Neural progenitor cell (in vitro differentiated cells): ENCODE results near the gene CPA3. TPM values are rescaled to one million over a fixed set of nuclear protein-coding genes. Genes with fewer than 3 reads are reported as not detected.

Experiments used
- DNase-seq: peaks from one replicate; pipeline ENCODE4 v3.0.0-alpha.2; 2016; ENCODE audit warnings: low spot score
- H2AFZ ChIP-seq: fragments of 200-600 bp; sonication (generic); replicated peaks from 2 replicates; pipeline ENCODE4 v1.6.1; 2016; ENCODE audit warnings: antibody characterized with exemption
- H3F3A ChIP-seq: fragments of 200-600 bp; sonication (generic); 2 replicates; pipeline ENCODE4 v1.6.1; 2016; ENCODE audit warnings: antibody characterized with exemption, low read depth
- H3K27ac ChIP-seq: fragments of 200-600 bp; sonication (generic); 2 replicates; pipeline ENCODE4 v1.5.1; 2016; ENCODE audit warnings: mild to moderate bottlenecking
- H3K27me3 ChIP-seq: fragments of 200-600 bp; sonication (generic); 2 replicates; pipeline ENCODE4 v1.6.1; 2016; ENCODE audit warnings: mild to moderate bottlenecking, moderate library complexity
- H3K36me3 ChIP-seq: fragments of 200-600 bp; sonication (generic); 2 replicates; pipeline ENCODE4 v1.5.1; 2016
- H3K4me1 ChIP-seq: fragments of 200-600 bp; sonication (generic); 2 replicates; pipeline ENCODE4 v1.6.1; 2016; ENCODE audit warnings: mixed run types
- H3K4me2 ChIP-seq: fragments of 200-600 bp; sonication (generic); 2 replicates; pipeline ENCODE4 v1.6.1; 2016
- H3K4me3 ChIP-seq: fragments of 200-600 bp; sonication (generic); 2 replicates; pipeline ENCODE4 v1.5.1; 2016
- H3K79me2 ChIP-seq: fragments of 200-600 bp; sonication (generic); 2 replicates; pipeline ENCODE4 v1.6.1; 2016; ENCODE audit warnings: low read depth
- H3K9ac ChIP-seq: fragments of 200-600 bp; sonication (generic); 2 replicates; pipeline ENCODE4 v1.6.1; 2016
- H3K9me3 ChIP-seq: fragments of 200-600 bp; sonication (generic); 2 replicates; pipeline ENCODE4 v1.5.1; 2016; ENCODE audit warnings: low read depth
- H4K20me1 ChIP-seq: fragments of 200-600 bp; sonication (generic); 2 replicates; pipeline ENCODE4 v1.6.1; 2016; ENCODE audit warnings: low read depth
- H3K27ac Mint-ChIP-seq: 3 replicates; pipeline ENCODE4 v1.8.0; 2021; ENCODE audit warnings: mixed read lengths
- H3K27me3 Mint-ChIP-seq: 2 replicates; pipeline ENCODE4 v1.8.0; 2022; ENCODE audit warnings: low read depth, mild to moderate bottlenecking, inconsistent platforms, moderate library complexity, mixed read lengths; ENCODE audit not compliant: insufficient read depth
- H3K36me3 Mint-ChIP-seq: 3 replicates; pipeline ENCODE4 v1.8.0; 2021; ENCODE audit warnings: mixed read lengths
- H3K4me1 Mint-ChIP-seq: 3 replicates; pipeline ENCODE4 v1.8.0; 2021; ENCODE audit warnings: mixed read lengths
- H3K4me3 Mint-ChIP-seq: 3 replicates; pipeline ENCODE4 v1.8.0; 2021; ENCODE audit warnings: mild to moderate bottlenecking, moderate library complexity, mixed read lengths
- H3K9me3 Mint-ChIP-seq: 3 replicates; pipeline ENCODE4 v1.8.0; 2020; ENCODE audit warnings: mixed read lengths
- CTCF ChIP-seq: fragments of 200-600 bp; sonication (generic); IDR thresholded peaks from 2 replicates; pipeline ENCODE4 v1.5.1; 2017; ENCODE audit warnings: antibody characterized with exemption, mild to moderate bottlenecking
- EZH2 ChIP-seq: fragments of 200-600 bp; sonication (generic); IDR thresholded peaks from 2 replicates; pipeline ENCODE4 v1.6.1; 2017; ENCODE audit warnings: antibody characterized with exemption, mild to moderate bottlenecking, moderate library complexity
- EZH2phosphoT487 ChIP-seq: fragments of 200-600 bp; sonication (generic); IDR thresholded peaks from 2 replicates; pipeline ENCODE4 v1.6.1; 2017; ENCODE audit warnings: antibody characterized with exemption
- total RNA-seq: library from RNA; depleted of rRNA; stranded (reverse); fragments of >200 nt; gene quantifications from 2 replicates; pipeline ENCODE4 v1.2.3, GENCODE V29; 2015; ENCODE audit warnings: low replicate concordance

CPA3 gene
- total RNA-seq, 1 donor from 2014 or later, result not detected

GRCh38 chr3:148901987-148902791 lies 37.1 kb downstream of the CPA3 start:
- Mint-ChIP-seq H3K9me3 (no peaks in the 10 kb centered on the region), H3K4me1 (peaks cover 5% of the 10 kb centered on the region), H3K4me3 (no peak overlapping the region), H3K27ac (no peak overlapping the region), H3K36me3 (no peaks in the 10 kb centered on the region), H3K27me3 (no peaks in the 10 kb centered on the region)
- Histone ChIP-seq H3K4me3 (no peak overlapping the region), H3F3A (no peaks in the 10 kb centered on the region), H3K4me1 (no peaks in the 10 kb centered on the region), H3K36me3 (no peaks in the 10 kb centered on the region), H4K20me1 (no peaks in the 10 kb centered on the region), H2AFZ (no peak overlapping the region), H3K79me2 (no peaks in the 10 kb centered on the region), H3K4me2 (no peak overlapping the region), H3K27ac (no peak overlapping the region), H3K9me3 (no peaks in the 10 kb centered on the region), H3K9ac (no peak overlapping the region), H3K27me3 (no peaks in the 10 kb centered on the region)
- TF ChIP-seq EZH2 (no peak), EZH2phosphoT487 (no peak), CTCF (no peak)
- DNase-seq, result no peak

- DNase-seq, result no peak
- Histone ChIP-seq H3F3A (no peaks in the 10 kb centered on the region), H3K27me3 (no peaks in the 10 kb centered on the region), H2AFZ (no peak overlapping the region), H3K79me2 (no peaks in the 10 kb centered on the region), H3K4me1 (no peaks in the 10 kb centered on the region), H4K20me1 (no peaks in the 10 kb centered on the region), H3K4me2 (no peak overlapping the region), H3K9ac (no peak overlapping the region), H3K4me3 (no peak overlapping the region), H3K9me3 (no peaks in the 10 kb centered on the region), H3K27ac (no peak overlapping the region), H3K36me3 (no peaks in the 10 kb centered on the region)
- Mint-ChIP-seq H3K4me1 (peaks cover 5% of the 10 kb centered on the region), H3K27me3 (no peaks in the 10 kb centered on the region), H3K27ac (no peak overlapping the region), H3K4me3 (no peak overlapping the region), H3K36me3 (no peaks in the 10 kb centered on the region), H3K9me3 (no peaks in the 10 kb centered on the region)
- TF ChIP-seq EZH2 (no peak), EZH2phosphoT487 (no peak), CTCF (no peak)
Observed at GRCh38 chr3:148903022-148903442, 37.9 kb downstream of the CPA3 start.

- Mint-ChIP-seq H3K4me1 (peaks cover 5% of the 10 kb centered on the region), H3K4me3 (no peak overlapping the region), H3K36me3 (no peaks in the 10 kb centered on the region), H3K9me3 (no peaks in the 10 kb centered on the region), H3K27me3 (no peaks in the 10 kb centered on the region), H3K27ac (no peak overlapping the region)
- no peaks in the 10 kb centered on the region for H3F3A ChIP-seq
- H3K27me3 ChIP-seq, result no peaks in the 10 kb centered on the region
- no peaks in the 10 kb centered on the region for H3K4me1 ChIP-seq
- DNase-seq, result no peak
- no peak overlapping the region for H2AFZ ChIP-seq
- H3K27ac ChIP-seq, result no peak overlapping the region
- no peak for TF ChIP-seq CTCF
- TF ChIP-seq EZH2phosphoT487, result no peak
- TF ChIP-seq EZH2, result no peak
- H3K79me2 ChIP-seq, result no peaks in the 10 kb centered on the region
- no peaks in the 10 kb centered on the region for H3K36me3 ChIP-seq
- no peak overlapping the region for H3K9ac ChIP-seq
- H3K4me2 ChIP-seq, result no peak overlapping the region
- no peak overlapping the region for H3K4me3 ChIP-seq
- no peaks in the 10 kb centered on the region for H3K9me3 ChIP-seq
- H4K20me1 ChIP-seq, result no peaks in the 10 kb centered on the region
Observed at GRCh38 chr3:148903941-148904340, 38.8 kb downstream of the CPA3 start.
